ENCODE data around the gene GLYAT. TPM values are rescaled to one million over a fixed set of nuclear protein-coding genes. Genes with fewer than 3 reads are reported as not detected.
"Not testable (repeated sequence)": the region's sequence is repeated elsewhere in the genome, so short reads cannot be mapped to it uniquely, and the experiment has no call there.

Gene GLYAT
- total RNA-seq, 1 experiment from 2014 or later, result 0.39 TPM

GRCh38 chr11:58691675-58692074 is 40.1 kb downstream of the GLYAT start:
- ChIA-PET CTCF (no interaction called here), POLR2A (ENCODE audit: low non-redundant PET) (no interaction called here)
- intact Hi-C loops (cut with micrococcal nuclease; ENCODE audit: unreplicated experiment), result no loop called here

GRCh38 chr11:58688789-58689503 is 42.8 kb downstream of the GLYAT start:
- TF ChIP-seq EZH2 (IDR thresholded peaks at IDR 0.05; ENCODE audit: borderline replicate concordance, low read depth, low read length, poor library complexity, severe bottlenecking), result no peak
- TF ChIP-seq, protein P1, sequence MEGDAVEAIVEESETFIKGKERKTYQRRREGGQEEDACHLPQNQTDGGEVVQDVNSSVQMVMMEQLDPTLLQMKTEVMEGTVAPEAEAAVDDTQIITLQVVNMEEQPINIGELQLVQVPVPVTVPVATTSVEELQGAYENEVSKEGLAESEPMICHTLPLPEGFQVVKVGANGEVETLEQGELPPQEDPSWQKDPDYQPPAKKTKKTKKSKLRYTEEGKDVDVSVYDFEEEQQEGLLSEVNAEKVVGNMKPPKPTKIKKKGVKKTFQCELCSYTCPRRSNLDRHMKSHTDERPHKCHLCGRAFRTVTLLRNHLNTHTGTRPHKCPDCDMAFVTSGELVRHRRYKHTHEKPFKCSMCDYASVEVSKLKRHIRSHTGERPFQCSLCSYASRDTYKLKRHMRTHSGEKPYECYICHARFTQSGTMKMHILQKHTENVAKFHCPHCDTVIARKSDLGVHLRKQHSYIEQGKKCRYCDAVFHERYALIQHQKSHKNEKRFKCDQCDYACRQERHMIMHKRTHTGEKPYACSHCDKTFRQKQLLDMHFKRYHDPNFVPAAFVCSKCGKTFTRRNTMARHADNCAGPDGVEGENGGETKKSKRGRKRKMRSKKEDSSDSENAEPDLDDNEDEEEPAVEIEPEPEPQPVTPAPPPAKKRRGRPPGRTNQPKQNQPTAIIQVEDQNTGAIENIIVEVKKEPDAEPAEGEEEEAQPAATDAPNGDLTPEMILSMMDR (conservative IDR thresholded peaks at IDR 0.05; ENCODE audit: low read depth, low read length), result no peak
- no TSS peak for BruUV-seq (replicated peaks)
- Histone ChIP-seq H3K36me3 (ENCODE audit: insufficient read depth, low read length, poor library complexity, severe bottlenecking) (no peaks in the 10 kb centered on the region), H3K4me1 (ENCODE audit: insufficient read depth, low read length, poor library complexity, severe bottlenecking) (no peaks in the 10 kb centered on the region), H3K27ac (ENCODE audit: low read depth, low read length, poor library complexity, severe bottlenecking) (no peak overlapping the region), H3K4me3 (ENCODE audit: low read depth, low read length, poor library complexity, severe bottlenecking) (no peak overlapping the region), H3K9me3 (ENCODE audit: low read depth, low read length, poor library complexity, severe bottlenecking) (no peaks in the 10 kb centered on the region), H3K27me3 (replicated peaks; ENCODE audit: insufficient read depth, low read depth, low read length, poor library complexity) (no peaks in the 10 kb centered on the region)
- intact Hi-C loops (cut with micrococcal nuclease; ENCODE audit: unreplicated experiment), result no loop called here
- ChIA-PET CTCF (no interaction called here), POLR2A (ENCODE audit: low non-redundant PET) (no interaction called here)
- DNase-seq (ENCODE audit: low spot score), result no peak

More at GRCh38 chr11:58691675-58692074, 40.1 kb downstream of the GLYAT start:
- TF ChIP-seq, protein P1 (conservative IDR thresholded peaks at IDR 0.05; ENCODE audit: low read depth, low read length), result no peak
- no peak for TF ChIP-seq EZH2 (IDR thresholded peaks at IDR 0.05; ENCODE audit: borderline replicate concordance, low read depth, low read length, poor library complexity, severe bottlenecking)
- Histone ChIP-seq H3K27ac (ENCODE audit: low read depth, low read length, poor library complexity, severe bottlenecking) (no peak overlapping the region), H3K27me3 (replicated peaks; ENCODE audit: insufficient read depth, low read depth, low read length, poor library complexity) (no peaks in the 10 kb centered on the region), H3K4me1 (ENCODE audit: insufficient read depth, low read length, poor library complexity, severe bottlenecking) (no peaks in the 10 kb centered on the region), H3K9me3 (ENCODE audit: low read depth, low read length, poor library complexity, severe bottlenecking) (no peaks in the 10 kb centered on the region), H3K4me3 (ENCODE audit: low read depth, low read length, poor library complexity, severe bottlenecking) (no peak overlapping the region), H3K36me3 (ENCODE audit: insufficient read depth, low read length, poor library complexity, severe bottlenecking) (no peaks in the 10 kb centered on the region)
- BruUV-seq (replicated peaks), result no TSS peak
- no peak for DNase-seq (ENCODE audit: low spot score)

DNA sequence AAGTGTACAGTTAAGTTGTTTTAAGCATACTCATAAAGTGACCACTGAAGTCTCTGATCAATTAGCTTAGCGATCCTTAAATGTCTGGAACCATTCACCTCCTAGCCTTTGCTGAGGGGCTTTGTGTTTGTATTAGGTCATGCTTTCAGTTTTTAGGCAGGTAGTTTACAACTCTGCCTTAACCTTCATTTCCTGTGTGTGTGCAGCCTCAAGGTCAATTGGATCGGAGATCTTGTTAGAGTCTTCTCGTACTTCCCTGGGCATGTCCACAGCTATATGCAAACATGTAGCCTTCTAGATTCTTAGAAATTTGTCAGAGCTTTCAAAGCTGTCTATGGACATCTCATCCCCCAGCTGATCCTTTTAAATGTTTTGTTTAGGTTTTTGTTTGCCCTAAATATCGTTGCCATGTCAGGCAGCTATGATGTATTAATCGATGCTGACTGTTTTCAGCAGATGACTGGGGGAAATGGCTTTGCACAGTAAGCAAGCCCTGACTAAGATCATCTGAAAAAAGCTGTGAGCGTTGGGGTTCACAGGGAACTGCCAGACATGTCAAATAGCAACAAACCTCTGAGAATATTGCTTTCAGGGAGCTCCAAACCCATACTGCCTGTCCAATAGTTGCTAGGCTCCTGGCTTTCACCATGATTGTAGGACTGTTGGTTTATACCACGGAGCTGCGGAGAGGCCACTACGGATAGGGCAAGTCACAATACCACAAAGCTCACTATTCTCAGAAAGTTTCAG is 45.6 kb downstream of the GLYAT start:
- BruUV-seq (replicated peaks), result no TSS peak

GRCh38 chr11:58682660-58683059 is 49.1 kb downstream of the GLYAT start:
- CTCF ChIA-PET; DNase-seq (ENCODE audit: low spot score); H3K36me3 ChIP-seq (ENCODE audit: insufficient read depth, low read length, poor library complexity, severe bottlenecking); H3K27me3 ChIP-seq (replicated peaks; ENCODE audit: insufficient read depth, low read depth, low read length, poor library complexity); POLR2A ChIA-PET (ENCODE audit: low non-redundant PET); H3K27ac ChIP-seq (ENCODE audit: low read depth, low read length, poor library complexity, severe bottlenecking); H3K9me3 ChIP-seq (ENCODE audit: low read depth, low read length, poor library complexity, severe bottlenecking); intact Hi-C loops (cut with micrococcal nuclease; ENCODE audit: unreplicated experiment); H3K4me1 ChIP-seq (ENCODE audit: insufficient read depth, low read length, poor library complexity, severe bottlenecking); BruUV-seq (replicated peaks); H3K4me3 ChIP-seq (ENCODE audit: low read depth, low read length, poor library complexity, severe bottlenecking): not testable (repeated sequence)

More for the DNA sequence above, 45.6 kb downstream of the GLYAT start:
- Histone ChIP-seq H3K36me3 (ENCODE audit: insufficient read depth, low read length, poor library complexity, severe bottlenecking) (no peaks in the 10 kb centered on the region), H3K27me3 (replicated peaks; ENCODE audit: insufficient read depth, low read depth, low read length, poor library complexity) (no peaks in the 10 kb centered on the region), H3K9me3 (ENCODE audit: low read depth, low read length, poor library complexity, severe bottlenecking) (no peaks in the 10 kb centered on the region), H3K4me1 (ENCODE audit: insufficient read depth, low read length, poor library complexity, severe bottlenecking) (no peaks in the 10 kb centered on the region), H3K4me3 (ENCODE audit: low read depth, low read length, poor library complexity, severe bottlenecking) (no peak overlapping the region), H3K27ac (ENCODE audit: low read depth, low read length, poor library complexity, severe bottlenecking) (no peak overlapping the region)
- no peak for DNase-seq (ENCODE audit: low spot score)
- POLR2A ChIA-PET (ENCODE audit: low non-redundant PET), result no interaction called here
- intact Hi-C loops (cut with micrococcal nuclease; ENCODE audit: unreplicated experiment), result no loop called here
- TF ChIP-seq EZH2 (IDR thresholded peaks at IDR 0.05; ENCODE audit: borderline replicate concordance, low read depth, low read length, poor library complexity, severe bottlenecking), result no peak
- TF ChIP-seq, protein P1 (conservative IDR thresholded peaks at IDR 0.05; ENCODE audit: low read depth, low read length), result no peak
- CTCF ChIA-PET, result no interaction called here

DNA sequence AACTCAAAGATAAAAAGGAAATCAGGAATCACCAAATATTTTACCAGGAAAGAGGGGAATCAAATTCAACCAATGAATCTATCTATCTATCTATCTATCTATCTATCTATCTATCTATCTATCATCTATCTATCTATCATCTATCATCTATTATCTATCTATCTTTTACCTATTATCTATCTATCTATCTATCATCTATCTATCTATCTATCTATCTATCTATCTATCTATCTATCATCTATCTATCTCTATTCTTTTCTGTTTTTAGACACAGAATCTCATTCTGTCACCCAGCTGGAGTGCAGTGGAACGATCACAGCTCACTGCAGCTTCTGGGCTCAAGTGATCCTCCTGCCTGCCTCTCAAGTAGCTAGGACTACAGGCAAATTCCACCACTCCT is 54.2 kb downstream of the GLYAT start:
- H3K36me3 ChIP-seq (ENCODE audit: insufficient read depth, low read length, poor library complexity, severe bottlenecking); DNase-seq (ENCODE audit: low spot score); H3K9me3 ChIP-seq (ENCODE audit: low read depth, low read length, poor library complexity, severe bottlenecking); BruUV-seq (replicated peaks); CTCF ChIA-PET; H3K4me3 ChIP-seq (ENCODE audit: low read depth, low read length, poor library complexity, severe bottlenecking); H3K4me1 ChIP-seq (ENCODE audit: insufficient read depth, low read length, poor library complexity, severe bottlenecking); H3K27ac ChIP-seq (ENCODE audit: low read depth, low read length, poor library complexity, severe bottlenecking); H3K27me3 ChIP-seq (replicated peaks; ENCODE audit: insufficient read depth, low read depth, low read length, poor library complexity); intact Hi-C loops (cut with micrococcal nuclease; ENCODE audit: unreplicated experiment): not testable (repeated sequence)
- POLR2A ChIA-PET (ENCODE audit: low non-redundant PET), result interaction anchor here (0.6 kb wide), 1 partner anchor 1012 kb away, joined by 3 read pairs; no protein-coding TSS in a partner anchor

Measured in A673 (cell line).